Measurements from ENCODE around the gene USP43. TPM values are rescaled to one million over a fixed set of nuclear protein-coding genes. Genes with fewer than 3 reads are reported as not detected.

Gene USP43
- total RNA-seq, 2 donors from 2014 or later = 4.2 to 6.9 TPM

DNA sequence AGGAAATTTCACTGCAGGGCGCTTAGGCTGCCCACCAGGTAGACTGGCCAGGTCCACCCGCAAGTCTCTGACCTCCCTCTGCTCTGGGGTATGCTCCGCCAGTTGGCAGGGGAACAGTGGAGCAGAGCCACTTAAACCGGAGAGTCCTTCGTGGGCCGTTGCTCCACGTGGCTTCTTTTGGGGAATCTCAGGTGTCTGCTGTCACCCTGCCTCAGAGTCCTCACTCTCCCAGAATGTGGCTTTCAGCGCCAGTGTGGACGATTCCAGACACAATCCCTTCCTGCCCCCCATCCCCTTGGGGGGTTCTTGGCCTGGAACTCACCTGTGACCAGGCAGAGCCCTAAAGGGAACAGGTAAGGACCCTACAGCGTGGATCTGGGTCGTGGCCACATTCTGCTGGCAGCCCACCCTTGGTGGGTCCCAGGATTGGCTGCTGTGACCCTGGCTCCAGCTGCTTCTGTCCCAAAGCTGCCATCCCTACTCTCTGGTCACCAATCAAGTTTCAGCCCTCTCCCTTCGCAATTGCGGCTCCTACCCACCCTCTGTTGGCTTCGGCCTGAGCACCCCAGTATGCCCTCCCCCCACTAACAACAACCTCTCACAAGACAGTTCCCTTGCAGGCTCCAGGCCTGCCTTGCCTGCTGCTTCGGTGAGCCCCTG is 123.8 kb downstream of the USP43 start:
- Histone ChIP-seq H3K4me3 (no peak overlapping the region), H3K4me1 (no peaks in the 10 kb centered on the region), H3K27ac (no peak overlapping the region), H3K9me3 (no peaks in the 10 kb centered on the region), H3K27me3 (no peaks in the 10 kb centered on the region), H3K36me3 (replicated peaks in 1 of 2; ENCODE audit: insufficient read depth in 1 of 2, low read depth in 2 of 2) (no peaks in the 10 kb centered on the region)
- DNase-seq = no peak
- 72 to 74% methylated on average over 10 to 15 of the region's 15 CpGs for WGBS, 2 donors
- no peak for TF ChIP-seq CTCF (IDR thresholded peaks at IDR 0.05)
- no peak for TF ChIP-seq POLR2A (IDR thresholded peaks at IDR 0.05)
- ATAC-seq = no peak
- intact Hi-C loops (cut with DNase I) = no loop called here

DNA sequence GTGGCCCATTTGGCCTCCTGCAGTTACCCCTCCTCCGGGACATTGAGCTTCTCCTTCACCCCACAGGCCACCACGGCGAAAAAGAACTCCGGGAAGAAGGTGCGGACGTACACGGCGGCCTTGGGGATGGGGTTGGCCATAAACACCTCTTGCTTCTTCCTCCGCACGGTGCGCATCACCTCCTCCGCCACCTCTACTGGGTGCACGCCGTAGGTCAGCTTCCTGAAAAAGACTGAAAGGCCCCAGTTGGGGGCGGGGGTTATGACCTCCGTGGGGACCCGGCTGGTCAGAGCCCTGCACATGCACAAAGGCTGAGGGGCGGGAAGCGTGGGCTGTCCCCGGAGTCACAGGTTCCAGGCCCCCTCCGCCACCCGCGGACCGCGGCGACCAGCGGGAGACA is 126.1 kb downstream of the USP43 start:
- ATAC-seq = no peak
- H3K36me3 ChIP-seq (replicated peaks in 1 of 2; ENCODE audit: insufficient read depth in 1 of 2, low read depth in 2 of 2) = no peaks in the 10 kb centered on the region
- no peaks in the 10 kb centered on the region for H3K27me3 ChIP-seq
- intact Hi-C loops (cut with DNase I) = no loop called here
- H3K4me3 ChIP-seq = no peak overlapping the region
- no peaks in the 10 kb centered on the region for H3K9me3 ChIP-seq
- no peaks in the 10 kb centered on the region for H3K4me1 ChIP-seq
- 77 to 80% methylated on average over 26 to 27 of the region's 27 CpGs for WGBS, 2 donors
- TF ChIP-seq CTCF (IDR thresholded peaks at IDR 0.05) (no peak), POLR2A (IDR thresholded peaks at IDR 0.05) (no peak)
- DNase-seq = no peak
- no peak overlapping the region for H3K27ac ChIP-seq

DNA sequence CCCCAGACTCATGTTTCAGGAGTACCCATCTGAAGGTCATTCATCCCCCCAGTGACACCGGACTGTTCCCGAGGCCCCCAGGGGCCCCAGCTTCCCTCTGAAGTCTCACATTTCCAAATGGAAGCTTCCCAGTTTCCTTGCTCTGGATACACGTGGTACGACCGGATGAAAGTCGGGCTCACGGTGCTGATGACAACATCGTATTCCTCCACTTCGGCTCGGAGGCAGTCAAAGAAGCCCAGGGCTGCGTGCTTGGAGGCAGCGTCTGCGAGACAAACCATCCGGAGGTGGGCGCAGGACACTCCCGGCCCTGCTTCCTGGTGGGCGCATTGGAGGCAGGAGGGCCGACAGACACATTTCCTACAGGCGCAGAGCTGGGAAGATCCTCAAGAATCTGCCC is 127.3 kb downstream of the USP43 start:
- no peaks in the 10 kb centered on the region for H3K36me3 ChIP-seq (replicated peaks in 1 of 2; ENCODE audit: insufficient read depth in 1 of 2, low read depth in 2 of 2)
- H3K4me1 ChIP-seq = no peaks in the 10 kb centered on the region
- DNase-seq (no peak), ATAC-seq (no peak)
- H3K27ac ChIP-seq = no peak overlapping the region
- H3K9me3 ChIP-seq = no peaks in the 10 kb centered on the region
- no peak overlapping the region for H3K4me3 ChIP-seq
- 74 to 75% methylated on average over 9 to 19 of the region's 19 CpGs for WGBS, 2 donors
- intact Hi-C loops (cut with DNase I) = no loop called here
- no peak for TF ChIP-seq POLR2A (IDR thresholded peaks at IDR 0.05)
- TF ChIP-seq CTCF (IDR thresholded peaks at IDR 0.05) = no peak
- no peaks in the 10 kb centered on the region for H3K27me3 ChIP-seq

GRCh38 chr17:9776911-9777310 is 131.6 kb downstream of the USP43 start:
- no peaks in the 10 kb centered on the region for H3K4me1 ChIP-seq
- DNase-seq (no peak), ATAC-seq (no peak)
- H3K4me3 ChIP-seq = no peak overlapping the region
- WGBS, 2 donors = 70 to 79% methylated on average over 9 of the region's 9 CpGs
- intact Hi-C loops (cut with DNase I) = no loop called here
- no peak overlapping the region for H3K27ac ChIP-seq
- TF ChIP-seq POLR2A (IDR thresholded peaks at IDR 0.05) (no peak), CTCF (IDR thresholded peaks at IDR 0.05) (no peak)
- no peaks in the 10 kb centered on the region for H3K36me3 ChIP-seq (replicated peaks in 1 of 2; ENCODE audit: insufficient read depth in 1 of 2, low read depth in 2 of 2)
- no peaks in the 10 kb centered on the region for H3K27me3 ChIP-seq
- no peaks in the 10 kb centered on the region for H3K9me3 ChIP-seq

Other genes starting within 250 kb of the USP43 start
- 10 to 100 TPM; 32.2 to 37.6 TPM for gene STX8, start 69.7 kb upstream of the USP43 start, total RNA-seq
- gene CFAP52, start 68.9 kb upstream of the USP43 start, total RNA-seq = not detected
- not detected for gene DHRS7C, start 146.1 kb downstream of the USP43 start, total RNA-seq
- gene GSG1L2, start 176.6 kb downstream of the USP43 start, total RNA-seq = not detected
- gene GLP2R, start 180.4 kb downstream of the USP43 start, total RNA-seq = 1 to 10 TPM; 4.6 to 4.7 TPM

All from body of pancreas (tissue), 4 donors.